Bronchial epithelial cell (primary cell): Measurements from ENCODE around the gene EMC6. TPM values are rescaled to one million over a fixed set of nuclear protein-coding genes. Genes with fewer than 3 reads are reported as not detected.
"Not testable (repeated sequence)": the region's sequence is repeated elsewhere in the genome, so short reads cannot be mapped to it uniquely, and the experiment has no call there.

Source experiments
- DNase-seq: peaks from one replicate; pipeline ENCODE4 v3.0.0-alpha.2; 2010; ENCODE audit warnings: low read depth
- FAIRE-seq: peaks from 2 replicates; lab custom pipeline; 2011; peaks lifted over from hg19 to GRCh38; lab: Jason Lieb, UNC
- H3K27me3 ChIP-seq: 2 replicates; pipeline ENCODE4 v1.5.1; 2011; ENCODE audit warnings: low read length; ENCODE audit not compliant: control insufficient read depth, insufficient read depth
- H3K36me3 ChIP-seq: 2 replicates; pipeline ENCODE4 v1.5.1; 2011; ENCODE audit warnings: low read length; ENCODE audit not compliant: control insufficient read depth, insufficient read depth
- H3K4me3 ChIP-seq: 2 replicates; pipeline ENCODE4 v1.5.1; 2011; ENCODE audit warnings: mild to moderate bottlenecking, low read depth, low read length, control low read depth
- CTCF ChIP-seq: IDR thresholded peaks from 2 replicates; pipeline ENCODE4 v1.5.1; 2011; ENCODE audit warnings: mild to moderate bottlenecking, moderate library complexity, low read length, control low read depth, inconsistent platforms; ENCODE audit not compliant: insufficient read depth, severe bottlenecking
- total RNA-seq: library from RNA; depleted of rRNA; stranded (reverse); fragments of >200 nt; gene quantifications from 2 replicates; pipeline ENCODE4 v1.2.1, GENCODE V29; 2014

The EMC6 gene
- total RNA-seq, 1 donor from 2014 or later: 26.1 TPM

DNA sequence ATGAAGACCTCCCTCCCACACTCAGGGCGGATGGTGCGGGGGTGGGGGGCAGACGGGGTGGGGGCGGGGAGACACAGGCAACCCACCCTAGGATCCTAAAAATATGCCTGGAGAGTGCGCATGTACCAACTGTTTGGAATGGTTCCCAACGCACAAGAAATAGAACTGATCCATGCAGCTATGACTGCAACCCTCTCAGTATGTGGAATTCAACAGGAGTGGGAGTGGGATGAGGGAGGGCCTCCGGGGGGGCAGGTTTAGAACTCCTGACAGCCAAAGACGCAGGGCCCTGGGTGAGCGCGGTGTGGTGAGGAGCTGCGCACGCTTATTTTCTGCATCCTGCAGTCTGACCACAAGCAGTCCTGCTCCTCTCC, 28.5 kb downstream of the EMC6 start:
- DNase-seq: no peak
- H3K27me3 ChIP-seq: no peaks in the 10 kb centered on the region
- no peak overlapping the region for H3K4me3 ChIP-seq
- FAIRE-seq: no peak
- TF ChIP-seq CTCF: no peak
- H3K36me3 ChIP-seq: no peaks in the 10 kb centered on the region

- Histone ChIP-seq H3K4me3 (no peak overlapping the region), H3K27me3 (no peaks in the 10 kb centered on the region), H3K36me3 (no peaks in the 10 kb centered on the region)
- FAIRE-seq (no peak), DNase-seq (no peak)
- no peak for TF ChIP-seq CTCF
These were observed 29.5 kb downstream of the EMC6 start for GRCh38 chr17:3698139-3698538.

GRCh38 chr17:3699951-3700350, 31.3 kb downstream of the EMC6 start:
- TF ChIP-seq CTCF: no peak
- H3K4me3 ChIP-seq: no peak overlapping the region
- DNase-seq (no peak), FAIRE-seq (no peak)
- no peaks in the 10 kb centered on the region for H3K36me3 ChIP-seq
- H3K27me3 ChIP-seq: no peaks in the 10 kb centered on the region

DNA sequence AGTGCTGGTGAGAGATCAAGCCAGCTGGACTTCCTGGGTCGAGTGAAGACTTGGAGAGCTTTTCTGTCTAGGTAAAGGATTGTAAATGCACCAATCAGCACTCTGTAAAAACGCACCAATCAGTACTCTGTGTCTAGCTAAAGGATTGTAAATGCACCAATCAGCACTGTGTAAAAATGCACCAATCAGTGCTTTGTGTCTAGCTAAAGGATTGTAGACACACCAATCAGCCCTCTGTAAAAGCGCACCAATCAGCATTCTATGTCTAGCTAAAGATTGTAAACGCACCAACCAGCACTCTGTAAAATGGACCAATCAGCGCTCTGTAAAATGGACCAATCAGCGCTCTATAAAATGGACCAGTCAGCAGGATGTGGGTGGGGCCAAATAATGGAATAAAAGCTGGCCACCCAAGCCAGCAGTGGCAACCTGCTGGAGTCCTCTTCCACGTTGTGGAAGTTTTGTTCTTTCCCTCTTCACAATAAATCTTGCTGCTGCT, 33.5 kb downstream of the EMC6 start:
- FAIRE-seq, H3K36me3 ChIP-seq, DNase-seq, H3K27me3 ChIP-seq, H3K4me3 ChIP-seq: not testable (repeated sequence)

DNA sequence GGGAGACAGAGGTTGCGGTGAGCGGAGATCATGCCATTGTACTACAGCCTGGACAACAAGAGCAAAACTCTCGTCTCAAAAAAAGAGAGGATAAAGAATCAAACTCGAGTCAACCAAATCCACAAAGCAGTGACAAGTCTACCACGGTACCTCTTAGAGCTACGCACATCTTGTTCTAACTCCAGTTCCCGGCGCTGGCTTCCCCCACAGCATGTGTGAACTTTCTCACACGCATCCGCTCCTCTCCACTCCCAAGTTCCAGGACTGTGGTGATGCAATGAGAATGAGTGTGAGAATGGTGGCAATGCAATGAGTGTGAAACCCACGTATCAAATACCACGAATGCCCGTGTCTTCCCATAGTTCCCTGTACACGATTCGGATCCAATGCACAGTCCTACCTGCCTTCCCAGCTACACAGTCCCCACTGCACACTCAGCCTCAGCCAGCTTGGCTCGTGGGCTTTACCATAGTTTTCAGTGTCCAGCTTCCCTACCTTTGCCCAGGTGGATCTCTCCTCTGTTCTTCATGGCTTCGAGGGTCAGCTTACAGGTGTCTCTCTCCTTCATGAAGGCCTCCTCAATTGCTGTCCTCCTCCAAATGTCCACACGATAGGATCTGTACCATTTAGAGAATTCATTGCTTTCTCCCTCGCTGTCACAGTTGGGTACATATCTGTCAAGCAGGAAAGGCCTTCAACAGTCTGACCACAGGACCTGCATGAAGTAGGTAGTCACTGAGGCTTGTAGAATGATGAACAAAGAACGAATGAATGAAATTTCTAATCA, 36.5 kb downstream of the EMC6 start:
- H3K36me3 ChIP-seq: no peaks in the 10 kb centered on the region
- no peaks in the 10 kb centered on the region for H3K27me3 ChIP-seq
- no peak for DNase-seq
- FAIRE-seq: peak; percentile 92
- no peak overlapping the region for H3K4me3 ChIP-seq
- TF ChIP-seq CTCF: no peak

GRCh38 chr17:3705718-3705984, 37.0 kb downstream of the EMC6 start:
- not testable (repeated sequence) for DNase-seq, H3K27me3 ChIP-seq, H3K4me3 ChIP-seq, FAIRE-seq, H3K36me3 ChIP-seq

DNA sequence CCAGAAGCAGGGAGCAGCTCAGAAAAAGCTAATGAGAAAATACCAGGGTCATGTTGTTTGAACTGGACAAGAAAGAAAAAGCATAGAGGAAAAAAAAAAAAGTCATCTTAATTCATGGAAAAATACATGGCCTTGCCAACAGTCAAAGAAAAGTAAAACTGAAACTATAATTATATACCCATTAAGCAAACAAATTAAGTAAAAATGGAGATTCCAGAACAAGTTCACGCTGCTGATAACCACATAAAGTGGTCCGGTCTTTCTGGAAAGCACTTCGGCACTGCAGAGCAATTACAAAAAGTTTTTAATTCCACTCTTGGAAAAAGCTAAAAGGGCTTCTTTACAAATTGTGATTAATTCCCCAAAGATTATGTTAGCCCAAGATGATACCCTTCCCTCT, 39.8 kb downstream of the EMC6 start:
- FAIRE-seq: no peak
- H3K27me3 ChIP-seq: no peaks in the 10 kb centered on the region
- no peaks in the 10 kb centered on the region for H3K36me3 ChIP-seq
- DNase-seq: no peak
- no peak for TF ChIP-seq CTCF
- H3K4me3 ChIP-seq: no peak overlapping the region
